SU-DHL-6 (cell line): Measurements from ENCODE around the gene RAPH1.
A peak's percentile ranks its signal among the peaks of the same experiment; 100 is the strongest.

ENCODE experiments used
- H2AFZ ChIP-seq: fragments of 200-600 bp; sonication (generic); 2 replicates; pipeline ENCODE4 v1.6.1; 2014; ENCODE audit warnings: low read depth, mild to moderate bottlenecking, moderate library complexity, mixed read lengths, antibody characterized with exemption, low read length; ENCODE audit not compliant: severe bottlenecking
- H3F3A ChIP-seq: fragments of 200-600 bp; shearing (Covaris generic); 2 replicates; pipeline ENCODE4 v1.6.0; 2016; ENCODE audit warnings: antibody characterized with exemption, mild to moderate bottlenecking; ENCODE audit not compliant: insufficient read depth
- H3K27ac ChIP-seq: fragments of 200-600 bp; sonication (generic); 2 replicates; pipeline ENCODE4 v1.5.1; 2016; ENCODE audit warnings: low read depth, mild to moderate bottlenecking, low read length, moderate library complexity, mixed read lengths
- H3K27me3 ChIP-seq: fragments of 200-600 bp; sonication (generic), shearing (Covaris generic); 2 replicates; pipeline ENCODE4 v1.6.0; 2014; ENCODE audit warnings: mild to moderate bottlenecking, low read length
- H3K36me3 ChIP-seq: fragments of 200-600 bp; sonication (generic); 2 replicates; pipeline ENCODE4 v1.6.1; 2014; ENCODE audit warnings: mild to moderate bottlenecking, low read length, mixed read lengths
- H3K4me2 ChIP-seq: fragments of 300-600, 200-600 bp; shearing (Covaris generic), sonication (generic); 2 replicates; pipeline ENCODE4 v1.6.0; 2014; ENCODE audit warnings: low read length, low read depth, mild to moderate bottlenecking; ENCODE audit not compliant: poor library complexity, severe bottlenecking
- H3K4me3 ChIP-seq: fragments of 200-600 bp; sonication (generic); 2 replicates; pipeline ENCODE4 v1.5.1; 2014; ENCODE audit warnings: antibody characterized with exemption, low read length, mild to moderate bottlenecking, mixed read lengths; ENCODE audit not compliant: insufficient read depth, poor library complexity, severe bottlenecking
- H3K79me2 ChIP-seq: fragments of 200-600 bp; sonication (generic); 2 replicates; pipeline ENCODE4 v1.6.1; 2014; ENCODE audit warnings: mild to moderate bottlenecking, low read length, moderate library complexity; ENCODE audit not compliant: insufficient read depth
- H3K9ac ChIP-seq: fragments of 200-600 bp; sonication (generic); 2 replicates; pipeline ENCODE4 v1.7.0; 2014; ENCODE audit warnings: mild to moderate bottlenecking, low read length
- H3K9me2 ChIP-seq: fragments of 200-600 bp; sonication (generic); replicated peaks from 2 replicates; pipeline ENCODE4 v1.6.1; 2014; ENCODE audit warnings: low read length; ENCODE audit not compliant: insufficient read depth
- H3K9me3 ChIP-seq: fragments of 200-600 bp; sonication (generic); 2 replicates; pipeline ENCODE4 v1.6.1; 2014; ENCODE audit warnings: low read length, mixed read lengths; ENCODE audit not compliant: insufficient read depth
- H4K20me1 ChIP-seq: fragments of 200-600 bp; sonication (generic); 2 replicates; pipeline ENCODE4 v1.6.1; 2014; ENCODE audit warnings: low read depth, mild to moderate bottlenecking, antibody characterized with exemption, low read length, moderate library complexity, mixed read lengths
- EZH2phosphoT487 ChIP-seq: fragments of 200-600 bp; sonication (generic), shearing (Covaris generic); conservative IDR thresholded peaks from 2 replicates; pipeline ENCODE4 v1.6.1; 2018; ENCODE audit warnings: mild to moderate bottlenecking, antibody characterized with exemption, low read length, moderate library complexity, mixed read lengths
- TF ChIP-seq, protein P1 (sequence below): fragments of 200-600 bp; sonication (generic); IDR thresholded peaks from one replicate; pipeline ENCODE4 v1.5.1; 2017; ENCODE audit warnings: antibody characterized with exemption, mild to moderate bottlenecking, low read length, moderate library complexity; ENCODE audit not compliant: insufficient read depth, poor library complexity, severe bottlenecking

Gene RAPH1, protein sequence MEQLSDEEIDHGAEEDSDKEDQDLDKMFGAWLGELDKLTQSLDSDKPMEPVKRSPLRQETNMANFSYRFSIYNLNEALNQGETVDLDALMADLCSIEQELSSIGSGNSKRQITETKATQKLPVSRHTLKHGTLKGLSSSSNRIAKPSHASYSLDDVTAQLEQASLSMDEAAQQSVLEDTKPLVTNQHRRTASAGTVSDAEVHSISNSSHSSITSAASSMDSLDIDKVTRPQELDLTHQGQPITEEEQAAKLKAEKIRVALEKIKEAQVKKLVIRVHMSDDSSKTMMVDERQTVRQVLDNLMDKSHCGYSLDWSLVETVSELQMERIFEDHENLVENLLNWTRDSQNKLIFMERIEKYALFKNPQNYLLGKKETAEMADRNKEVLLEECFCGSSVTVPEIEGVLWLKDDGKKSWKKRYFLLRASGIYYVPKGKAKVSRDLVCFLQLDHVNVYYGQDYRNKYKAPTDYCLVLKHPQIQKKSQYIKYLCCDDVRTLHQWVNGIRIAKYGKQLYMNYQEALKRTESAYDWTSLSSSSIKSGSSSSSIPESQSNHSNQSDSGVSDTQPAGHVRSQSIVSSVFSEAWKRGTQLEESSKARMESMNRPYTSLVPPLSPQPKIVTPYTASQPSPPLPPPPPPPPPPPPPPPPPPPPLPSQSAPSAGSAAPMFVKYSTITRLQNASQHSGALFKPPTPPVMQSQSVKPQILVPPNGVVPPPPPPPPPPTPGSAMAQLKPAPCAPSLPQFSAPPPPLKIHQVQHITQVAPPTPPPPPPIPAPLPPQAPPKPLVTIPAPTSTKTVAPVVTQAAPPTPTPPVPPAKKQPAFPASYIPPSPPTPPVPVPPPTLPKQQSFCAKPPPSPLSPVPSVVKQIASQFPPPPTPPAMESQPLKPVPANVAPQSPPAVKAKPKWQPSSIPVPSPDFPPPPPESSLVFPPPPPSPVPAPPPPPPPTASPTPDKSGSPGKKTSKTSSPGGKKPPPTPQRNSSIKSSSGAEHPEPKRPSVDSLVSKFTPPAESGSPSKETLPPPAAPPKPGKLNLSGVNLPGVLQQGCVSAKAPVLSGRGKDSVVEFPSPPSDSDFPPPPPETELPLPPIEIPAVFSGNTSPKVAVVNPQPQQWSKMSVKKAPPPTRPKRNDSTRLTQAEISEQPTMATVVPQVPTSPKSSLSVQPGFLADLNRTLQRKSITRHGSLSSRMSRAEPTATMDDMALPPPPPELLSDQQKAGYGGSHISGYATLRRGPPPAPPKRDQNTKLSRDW

GRCh38 chr2:203535078-203535783 lies at the start of gene RAPH1:
Gene RAPH1, minus strand, starts transcription at chr2:203535301. Its CDS starts 39,948 bp downstream, at chr2:203495353.
- Histone ChIP-seq H2AFZ (peak within 1 kb of the TSS; percentile 95), H3K27ac (no peak within 1 kb of the TSS), H4K20me1 (no peaks in the 10 kb centered on the region), H3K9me2 (no peaks in the 10 kb centered on the region), H3K4me3 (peak within 1 kb of the TSS; percentile 96), H3K9me3 (peaks cover 3% of the 10 kb centered on the region; the same call in 1 of the 2 replicates), H3K79me2 (no peaks in the 10 kb centered on the region), H3K36me3 (peaks cover 3% of the 10 kb centered on the region; the same call in 1 of the 2 replicates), H3K9ac (peak within 1 kb of the TSS; percentile 76), H3K4me2 (peak within 1 kb of the TSS; percentile 73), H3K27me3 (no peaks in the 10 kb centered on the region; the same call in 1 of the 2 replicates), H3F3A (peaks cover 12% of the 10 kb centered on the region)
- TF ChIP-seq, protein P1, sequence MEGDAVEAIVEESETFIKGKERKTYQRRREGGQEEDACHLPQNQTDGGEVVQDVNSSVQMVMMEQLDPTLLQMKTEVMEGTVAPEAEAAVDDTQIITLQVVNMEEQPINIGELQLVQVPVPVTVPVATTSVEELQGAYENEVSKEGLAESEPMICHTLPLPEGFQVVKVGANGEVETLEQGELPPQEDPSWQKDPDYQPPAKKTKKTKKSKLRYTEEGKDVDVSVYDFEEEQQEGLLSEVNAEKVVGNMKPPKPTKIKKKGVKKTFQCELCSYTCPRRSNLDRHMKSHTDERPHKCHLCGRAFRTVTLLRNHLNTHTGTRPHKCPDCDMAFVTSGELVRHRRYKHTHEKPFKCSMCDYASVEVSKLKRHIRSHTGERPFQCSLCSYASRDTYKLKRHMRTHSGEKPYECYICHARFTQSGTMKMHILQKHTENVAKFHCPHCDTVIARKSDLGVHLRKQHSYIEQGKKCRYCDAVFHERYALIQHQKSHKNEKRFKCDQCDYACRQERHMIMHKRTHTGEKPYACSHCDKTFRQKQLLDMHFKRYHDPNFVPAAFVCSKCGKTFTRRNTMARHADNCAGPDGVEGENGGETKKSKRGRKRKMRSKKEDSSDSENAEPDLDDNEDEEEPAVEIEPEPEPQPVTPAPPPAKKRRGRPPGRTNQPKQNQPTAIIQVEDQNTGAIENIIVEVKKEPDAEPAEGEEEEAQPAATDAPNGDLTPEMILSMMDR, result no peak
- no peak for TF ChIP-seq EZH2phosphoT487

- TF ChIP-seq EZH2phosphoT487, result no peak
- TF ChIP-seq, protein P1, result no peak
- Histone ChIP-seq H3K27ac (peak overlapping the region; percentile 74), H3K9me2 (no peaks in the 10 kb centered on the region), H3K9me3 (no peaks in the 10 kb centered on the region), H3F3A (peaks cover 5% of the 10 kb centered on the region; the same call in 1 of the 2 replicates), H2AFZ (no peak overlapping the region), H3K27me3 (no peaks in the 10 kb centered on the region), H3K4me3 (no peak overlapping the region), H3K9ac (no peak overlapping the region), H3K36me3 (no peaks in the 10 kb centered on the region), H4K20me1 (no peaks in the 10 kb centered on the region), H3K4me2 (peak overlapping the region; percentile 54), H3K79me2 (no peaks in the 10 kb centered on the region)
These were observed 49.7 kb upstream of the RAPH1 start for GRCh38 chr2:203584784-203585183.

GRCh38 chr2:203583701-203584100 lies 48.6 kb upstream of the RAPH1 start:
- Histone ChIP-seq H3K9me2 (no peaks in the 10 kb centered on the region), H2AFZ (no peak overlapping the region), H3K9ac (no peak overlapping the region; the same call in 1 of the 2 replicates), H3K79me2 (no peaks in the 10 kb centered on the region), H3F3A (peaks cover 5% of the 10 kb centered on the region; the same call in 1 of the 2 replicates), H3K27ac (peak overlapping the region; percentile 74), H4K20me1 (no peaks in the 10 kb centered on the region), H3K27me3 (no peaks in the 10 kb centered on the region), H3K9me3 (no peaks in the 10 kb centered on the region), H3K4me2 (peak overlapping the region; percentile 54), H3K4me3 (peak overlapping the region; percentile 20), H3K36me3 (no peaks in the 10 kb centered on the region)
- TF ChIP-seq, protein P1, result no peak
- no peak for TF ChIP-seq EZH2phosphoT487
